IMR-90 (cell line): Measurements from ENCODE around the gene FAM13B. TPM values are rescaled to one million over a fixed set of nuclear protein-coding genes. Genes with fewer than 3 reads are reported as not detected.

ENCODE experiments used
- ATAC-seq: fragments of 200-7000 bp; cut with Tn5 transposase; 2 replicates; pipeline ENCODE4 v1.9.1; 2020; ENCODE audit warnings: low read depth, mild to moderate bottlenecking, moderate library complexity
- BruUV-seq: library from RNA; stranded (reverse); fragments of 400-500 nt; replicated peaks from 2 replicates; lab custom pipeline; 2021; lab: Mats Ljungman, UMichigan
- CTCF ChIA-PET: fragments of 300-600 bp; formaldehyde crosslinking; extraction: SDS; loops from one replicate; lab custom pipeline; 2021; ENCODE audit warnings: antibody characterized with exemption; lab: Yijun Ruan, JAX
- POLR2A ChIA-PET: fragments of 300-600 bp; sonication (Branson Sonifier 250); formaldehyde crosslinking; loops from one replicate; lab custom pipeline; 2022; ENCODE audit warnings: antibody characterized with exemption; ENCODE audit not compliant: unreplicated experiment; lab: Charles Lee
- DNase-seq: peaks from one replicate; pipeline ENCODE4 v3.0.0; 2013
- H2AFZ ChIP-seq: replicated peaks from 2 replicates; pipeline ENCODE3; 2013; ENCODE audit warnings: low read length, mild to moderate bottlenecking; ENCODE audit not compliant: poor library complexity
- H2AK5ac ChIP-seq: 2 replicates; pipeline ENCODE4 v1.6.1; 2013; ENCODE audit warnings: low read depth, low read length, inconsistent platforms
- H2AK9ac ChIP-seq: replicated peaks from 2 replicates; pipeline ENCODE3; 2013; ENCODE audit warnings: mild to moderate bottlenecking, low read depth, low read length, moderate library complexity; ENCODE audit not compliant: poor library complexity
- H2BK120ac ChIP-seq: 2 replicates; pipeline ENCODE4 v1.6.1; 2013; ENCODE audit warnings: low read depth, low read length, inconsistent platforms
- H2BK15ac ChIP-seq: 3 replicates; pipeline ENCODE4 v1.6.1; 2013; ENCODE audit warnings: low read depth, low read length, inconsistent platforms
- H2BK20ac ChIP-seq: 2 replicates; pipeline ENCODE4 v1.6.1; 2013; ENCODE audit warnings: low read depth, mild to moderate bottlenecking, inconsistent platforms, low read length, moderate library complexity
- H2BK5ac ChIP-seq: 2 replicates; pipeline ENCODE4 v1.6.1; 2013; ENCODE audit warnings: mild to moderate bottlenecking, low read depth, low read length, inconsistent platforms; ENCODE audit not compliant: poor library complexity, severe bottlenecking
- H3K14ac ChIP-seq: replicated peaks from 2 replicates; pipeline ENCODE4 v1.6.1; 2013; ENCODE audit warnings: low read depth, low read length, inconsistent platforms
- H3K18ac ChIP-seq: 2 replicates; pipeline ENCODE4 v1.6.1; 2013; ENCODE audit warnings: low read depth, low read length, control low read depth
- H3K23ac ChIP-seq: 2 replicates; pipeline ENCODE4 v1.6.1; 2013; ENCODE audit warnings: low read depth, low read length, inconsistent platforms
- H3K27ac ChIP-seq: 2 replicates; pipeline ENCODE4 v1.5.1; 2013; ENCODE audit warnings: mild to moderate bottlenecking, control low read depth, low read length; ENCODE audit not compliant: insufficient read depth
- H3K27me3 ChIP-seq: 2 replicates; pipeline ENCODE4 v1.6.1; 2013; ENCODE audit warnings: low read length; ENCODE audit not compliant: control insufficient read depth, insufficient read depth
- H3K36me3 ChIP-seq: 2 replicates; pipeline ENCODE4 v1.6.1; 2013; ENCODE audit warnings: low read length, mixed read lengths; ENCODE audit not compliant: control insufficient read depth, insufficient read depth
- H3K4ac ChIP-seq: 2 replicates; pipeline ENCODE4 v1.6.1; 2013; ENCODE audit warnings: low read depth, low read length, inconsistent platforms
- H3K4me1 ChIP-seq: 2 replicates; pipeline ENCODE4 v1.6.1; 2013; ENCODE audit warnings: low read length, mixed read lengths; ENCODE audit not compliant: control insufficient read depth, insufficient read depth
- H3K4me2 ChIP-seq: 2 replicates; pipeline ENCODE4 v1.6.1; 2013; ENCODE audit warnings: low read depth, mild to moderate bottlenecking, control low read depth, low read length, moderate library complexity
- H3K4me3 ChIP-seq: 2 replicates; pipeline ENCODE4 v1.5.1; 2013; ENCODE audit warnings: low read depth, mild to moderate bottlenecking, control low read depth, low read length, moderate library complexity; ENCODE audit not compliant: insufficient read depth
- H3K56ac ChIP-seq: 2 replicates; pipeline ENCODE4 v1.6.1; 2013; ENCODE audit warnings: low read length, inconsistent platforms; ENCODE audit not compliant: insufficient read depth; ENCODE audit errors: extremely low read depth
- H3K79me1 ChIP-seq, 2 experiments: 2 replicates each; pipeline ENCODE4 v1.6.1; 2013; ENCODE audit warnings: low read length in 2 of 2, inconsistent platforms in 1 of 2, low read depth in 1 of 2
- H3K9ac ChIP-seq: 2 replicates; pipeline ENCODE4 v1.6.1; 2013; ENCODE audit warnings: low read depth, low read length, control low read depth
- H3K9me1 ChIP-seq: 2 replicates; pipeline ENCODE4 v1.6.1; 2013; ENCODE audit warnings: low read length, inconsistent platforms; ENCODE audit not compliant: insufficient read depth
- H3K9me3 ChIP-seq: 2 replicates; pipeline ENCODE4 v1.6.1; 2013; ENCODE audit warnings: low read length; ENCODE audit not compliant: control insufficient read depth, insufficient read depth
- H4K20me1 ChIP-seq: 2 replicates; pipeline ENCODE4 v1.6.1; 2013; ENCODE audit warnings: low read length, inconsistent platforms; ENCODE audit not compliant: insufficient read depth
- H4K5ac ChIP-seq: 2 replicates; pipeline ENCODE4 v1.6.1; 2013; ENCODE audit warnings: mild to moderate bottlenecking, low read depth, low read length, control low read depth
- H4K8ac ChIP-seq, 2 experiments: 2 replicates each; pipeline ENCODE4 v1.6.1; 2013; ENCODE audit warnings: low read depth in 2 of 2, low read length in 2 of 2, control low read depth in 1 of 2, inconsistent platforms in 1 of 2
- H4K91ac ChIP-seq: 2 replicates; pipeline ENCODE4 v1.6.1; 2013; ENCODE audit warnings: low read depth, low read length, inconsistent platforms; ENCODE audit not compliant: insufficient read depth
- BHLHE40 ChIP-seq: fragments of 150-350 bp; IDR thresholded peaks from 2 replicates; pipeline ENCODE4 v1.6.1; 2016; ENCODE audit warnings: mild to moderate bottlenecking, low read depth, low read length
- FOS ChIP-seq: fragments of 150-350 bp; IDR thresholded peaks from 2 replicates; pipeline ENCODE4 v1.6.1; 2016; ENCODE audit warnings: low read depth, low read length
- MAFK ChIP-seq: IDR thresholded peaks from 2 replicates; pipeline ENCODE4 v1.6.1; 2012; ENCODE audit warnings: low read depth, low read length, improper control_type of control experiment
- MAZ ChIP-seq: IDR thresholded peaks from 2 replicates; pipeline ENCODE4 v1.6.1; 2012; ENCODE audit warnings: low read depth, mild to moderate bottlenecking, low read length, improper control_type of control experiment, moderate library complexity, borderline replicate concordance
- MXI1 ChIP-seq: IDR thresholded peaks from 2 replicates; pipeline ENCODE4 v1.6.1; 2012; ENCODE audit warnings: low read depth, mild to moderate bottlenecking, low read length, moderate library complexity, borderline replicate concordance
- NFE2L2 ChIP-seq: fragments of 150-350 bp; IDR thresholded peaks from 2 replicates; pipeline ENCODE4 v1.6.1; 2016; ENCODE audit warnings: low read depth, mild to moderate bottlenecking, low read length
- POLR2A ChIP-seq: IDR thresholded peaks from 2 replicates; pipeline ENCODE4 v1.6.1; 2012; ENCODE audit warnings: mild to moderate bottlenecking, low read depth, low read length
- RCOR1 ChIP-seq: IDR thresholded peaks from 2 replicates; pipeline ENCODE4 v1.6.1; 2012; ENCODE audit warnings: mild to moderate bottlenecking, low read length, improper control_type of control experiment; ENCODE audit not compliant: insufficient replicate concordance
- RFX5 ChIP-seq: IDR thresholded peaks from 2 replicates; pipeline ENCODE4 v1.8.0; 2012; ENCODE audit warnings: low read depth, mild to moderate bottlenecking, low read length, moderate library complexity
- SMC3 ChIP-seq: fragments of 150-350 bp; IDR thresholded peaks from 2 replicates; pipeline ENCODE4 v1.6.1; 2016; ENCODE audit warnings: low read depth, mild to moderate bottlenecking, antibody characterized with exemption, low read length, moderate library complexity
- WGBS, 2 experiments: methylation state at CpG; one replicate each; pipeline versions ENCODE4 v1.1.5 to v1.1.7; 2013; ENCODE audit warnings: missing lambda C conversion rate in 2 of 2; ENCODE audit not compliant: insufficient read length in 1 of 2; ENCODE audit errors: extremely low coverage in 2 of 2; 5-methylcytosine and 5-hydroxymethylcytosine counted together
- dilution Hi-C: fragments of 300-500 bp; cut with HindIII; formaldehyde crosslinking; loops from one replicate; pipeline ENCODE4 v1.14.3; 2018; ENCODE audit warnings: low sequenced_read_pairs; ENCODE audit not compliant: unreplicated experiment
- in situ Hi-C: fragments of 300-500 bp; cut with MboI; formaldehyde crosslinking; loops from 3 replicates; pipeline ENCODE4 v1.14.3; 2019; ENCODE audit warnings: low sequenced_read_pairs, inconsistent platforms, mixed read lengths
- intact Hi-C: fragments of 100-400 bp; cut with micrococcal nuclease; formaldehyde crosslinking; loops from 2 replicates; pipeline ENCODE4 v1.10.0; 2022
- polyA plus RNA-seq, 3 experiments: library from polyadenylated mRNA; depleted of rRNA; stranded (reverse); fragments of >200 nt; gene quantifications; 2 replicates each; pipeline ENCODE4 v1.2.3, GENCODE V29; 2012; ENCODE audit warnings: low replicate concordance in 1 of 3
- total RNA-seq: library from RNA; depleted of rRNA; stranded (reverse); fragments of >200 nt; gene quantifications from 2 replicates; pipeline ENCODE4 v1.2.3, GENCODE V29; 2012

Gene FAM13B
- total and polyA plus RNA-seq, 2 of the 4 experiments (the other 2 are of a cell fraction): 14.6 to 15.1 TPM

- peak; percentile 85 for ATAC-seq
- DNase-seq: peak; percentile 57
These were observed 99.4 kb downstream of the FAM13B start for GRCh38 chr5:137933491-137933911.

More at GRCh38 chr5:137933491-137933911, 99.4 kb downstream of the FAM13B start:
- H4K91ac ChIP-seq: no peak overlapping the region
- no peak overlapping the region for H2AK5ac ChIP-seq
- intact Hi-C loops: no loop called here
- ChIA-PET POLR2A (interaction anchor here (0.5 kb wide), 1 partner anchor 371 kb away, joined by 4 read pairs; no protein-coding TSS in a partner anchor), CTCF (interaction anchor here (0.9 to 1.0 kb wide), 2 partner anchors 8 to 14 kb away, joined by 3 read pairs; no protein-coding TSS in a partner anchor)
- H2BK5ac ChIP-seq: peak overlapping the region; percentile 5
- H3K9ac ChIP-seq: no peak overlapping the region
- WGBS, 2 experiments: 17% methylated on average over 1 of the region's 3 CpGs; no CpG with 5 or more reads in 1 of the 2 experiments
- dilution Hi-C loops: no loop called here
- H3K27ac ChIP-seq: peak overlapping the region; percentile 16; the same call in 1 of the 2 replicates
- no peaks in the 10 kb centered on the region for H3K9me3 ChIP-seq
- no peak overlapping the region for H3K4me3 ChIP-seq
- no peak overlapping the region for H3K4ac ChIP-seq
- H2BK20ac ChIP-seq: no peak overlapping the region
- H3K14ac ChIP-seq: no peak overlapping the region
- H2AK9ac ChIP-seq: no peak overlapping the region
- H3K18ac ChIP-seq: no peak overlapping the region
- no peak overlapping the region for H3K4me2 ChIP-seq
- H2BK120ac ChIP-seq: no peak overlapping the region
- peaks cover 5% of the 10 kb centered on the region for H3K36me3 ChIP-seq
- H3K56ac ChIP-seq: no peak overlapping the region
- H4K20me1 ChIP-seq: 0 out of 2 replicates have a peak, but pooled peaks cover 5% of the 10 kb centered on the region
- TF ChIP-seq MAFK (no peak), NFE2L2 (no peak), POLR2A (no peak), MXI1 (no peak), BHLHE40 (no peak), MAZ (no peak), FOS (no peak), RFX5 (no peak), RCOR1 (no peak), SMC3 (no peak)
- H3K27me3 ChIP-seq: no peaks in the 10 kb centered on the region
- H3K9me1 ChIP-seq: 0 out of 2 replicates have a peak, but pooled peaks cover 3% of the 10 kb centered on the region
- no peak overlapping the region for H4K8ac ChIP-seq
- peaks cover 1% of the 10 kb centered on the region for H3K4me1 ChIP-seq
- H4K5ac ChIP-seq: no peak overlapping the region
- in situ Hi-C loops: no loop called here
- H2AFZ ChIP-seq: no peak overlapping the region
- no peak overlapping the region for H3K23ac ChIP-seq
- BruUV-seq: no TSS peak
- H3K79me1 ChIP-seq: no peaks in the 10 kb centered on the region; a peak in 1 of 4 replicates
- H2BK15ac ChIP-seq: no peak overlapping the region
